ENCODE measurements around the gene POLL.
"Not testable (repeated sequence)": the region's sequence is repeated elsewhere in the genome, so short reads cannot be mapped to it uniquely, and the experiment has no call there.

Gene POLL

DNA sequence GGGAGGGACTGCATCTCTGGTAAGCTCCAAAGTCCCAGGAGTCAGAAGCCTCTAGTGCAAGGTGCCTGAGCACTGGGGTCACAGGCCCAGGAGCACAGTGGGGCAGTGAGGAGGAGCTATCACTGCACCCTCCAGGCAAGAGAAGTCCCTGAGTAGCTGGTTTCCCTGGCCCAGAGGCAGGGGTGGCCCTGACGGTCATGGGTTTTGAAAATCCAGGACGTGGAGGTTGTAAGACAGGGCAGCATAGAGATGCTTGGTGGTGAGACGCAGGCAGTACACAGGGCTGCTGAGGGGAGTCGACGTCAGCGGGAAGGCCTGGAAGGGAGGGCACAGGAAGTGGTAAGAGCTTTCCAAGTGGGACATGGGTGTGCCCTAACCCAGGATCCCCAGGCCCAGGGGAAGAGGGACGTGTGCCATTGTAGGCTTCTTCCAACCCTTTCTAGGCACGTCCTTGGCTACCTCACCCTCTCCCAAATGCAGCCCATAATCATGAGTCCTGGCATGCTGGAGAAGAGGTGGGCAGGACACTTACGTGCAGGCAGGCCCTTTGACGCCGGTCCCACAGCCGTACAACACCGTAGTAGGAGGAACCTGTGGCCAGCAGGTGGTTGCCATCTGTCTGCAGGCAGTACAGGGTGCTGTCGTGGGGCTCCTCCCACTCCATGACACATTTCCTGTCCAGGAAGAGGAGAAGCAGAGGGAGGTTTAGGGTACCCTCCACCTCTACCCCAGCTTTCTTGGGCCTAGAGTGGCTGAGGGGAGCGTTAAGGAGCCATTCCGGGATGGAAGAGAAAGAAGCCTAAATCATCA lies 23.2 kb upstream of the POLL start:
- DNase-seq = no peak

DNA sequence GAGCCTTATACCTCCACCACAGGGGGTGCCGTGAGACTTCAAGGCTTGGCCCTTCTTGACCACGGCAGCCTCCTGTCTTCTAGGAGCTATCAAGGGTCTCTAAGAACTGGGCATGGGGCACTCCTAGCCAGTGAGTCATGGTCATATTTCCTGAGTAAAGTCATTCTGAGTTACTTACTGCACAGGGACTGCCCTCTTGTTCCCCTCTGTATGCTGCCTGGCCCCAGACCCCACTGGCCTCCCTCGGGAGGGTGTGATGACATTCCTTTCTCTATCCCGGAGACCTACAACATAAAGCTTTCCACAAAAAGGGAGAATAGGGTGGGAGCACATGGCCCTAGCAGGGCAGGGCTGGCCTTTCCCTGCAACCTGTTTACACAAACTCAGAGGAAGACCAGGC lies 21.4 kb upstream of the POLL start:
- no peak for DNase-seq

DNA sequence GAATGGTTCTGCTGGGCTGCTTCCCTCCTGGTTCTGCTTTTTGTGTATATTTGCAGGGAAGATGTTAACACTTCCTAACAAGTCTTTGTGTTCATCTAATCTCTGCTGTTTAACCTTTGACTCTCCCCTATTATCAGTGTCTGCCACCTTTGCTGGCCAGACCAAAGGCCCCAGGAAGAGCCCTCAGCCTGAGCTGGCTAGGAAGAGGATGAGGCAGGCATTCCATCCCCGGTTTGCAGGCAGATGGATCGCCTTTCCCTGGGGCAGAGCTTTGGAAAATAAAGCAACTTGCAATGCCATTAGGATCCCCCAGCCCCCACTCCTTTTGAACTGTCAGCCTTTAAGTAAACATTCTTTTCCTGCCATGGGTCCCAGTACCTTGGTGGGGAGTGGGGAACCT lies 19.1 kb upstream of the POLL start:
- DNase-seq = no peak

DNA sequence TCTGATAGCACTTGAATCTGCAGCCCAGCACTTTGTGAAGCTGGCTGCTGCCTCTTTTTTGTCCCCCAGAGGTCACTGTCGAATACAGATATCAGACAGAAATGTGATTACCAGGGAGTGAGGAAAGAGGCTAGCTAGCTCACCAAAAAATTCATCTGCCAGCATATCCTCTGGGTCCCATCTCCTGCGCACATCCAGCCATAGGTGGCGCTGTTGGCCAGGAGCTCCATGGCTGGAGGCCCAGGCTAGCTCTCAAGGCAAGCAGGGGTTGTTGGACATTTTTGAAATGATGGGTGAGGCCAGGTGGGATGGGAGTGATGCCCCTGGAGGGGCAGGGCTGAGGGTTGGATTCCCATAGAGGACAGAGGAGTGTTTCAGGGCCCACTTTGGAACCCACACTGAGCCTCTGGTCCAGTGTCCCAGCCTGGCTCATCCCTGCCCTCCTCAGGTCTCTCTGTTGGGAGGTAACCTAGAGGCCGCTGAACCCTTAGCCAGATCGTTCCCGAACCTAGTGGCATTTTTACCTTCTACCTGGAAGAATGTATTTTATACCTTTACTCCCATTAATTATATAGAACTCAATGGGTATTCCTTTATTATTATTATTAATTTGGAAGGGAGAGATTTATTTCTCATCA lies 14.8 kb upstream of the POLL start:
- DNase-seq = no peak

DNA sequence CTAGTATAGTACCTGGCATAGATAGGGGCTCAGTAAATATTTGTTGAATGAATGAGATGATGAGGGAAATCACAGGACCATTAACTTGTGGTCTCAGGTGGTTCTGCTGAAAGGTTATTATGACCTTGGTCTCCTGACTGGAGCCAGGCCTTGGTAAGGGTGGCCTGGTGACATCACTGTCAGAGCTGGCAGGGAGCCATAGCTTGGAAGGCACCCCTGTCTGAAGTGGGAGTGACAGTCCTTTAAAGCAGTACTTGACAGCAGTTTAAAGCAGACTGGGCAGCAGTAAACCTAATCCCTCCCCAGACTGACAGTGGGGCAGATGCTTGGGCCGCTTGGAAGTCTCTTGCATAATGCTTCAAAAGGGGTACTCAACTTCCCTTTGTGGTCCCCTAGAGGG lies 13.5 kb upstream of the POLL start:
- no peak for DNase-seq

DNA sequence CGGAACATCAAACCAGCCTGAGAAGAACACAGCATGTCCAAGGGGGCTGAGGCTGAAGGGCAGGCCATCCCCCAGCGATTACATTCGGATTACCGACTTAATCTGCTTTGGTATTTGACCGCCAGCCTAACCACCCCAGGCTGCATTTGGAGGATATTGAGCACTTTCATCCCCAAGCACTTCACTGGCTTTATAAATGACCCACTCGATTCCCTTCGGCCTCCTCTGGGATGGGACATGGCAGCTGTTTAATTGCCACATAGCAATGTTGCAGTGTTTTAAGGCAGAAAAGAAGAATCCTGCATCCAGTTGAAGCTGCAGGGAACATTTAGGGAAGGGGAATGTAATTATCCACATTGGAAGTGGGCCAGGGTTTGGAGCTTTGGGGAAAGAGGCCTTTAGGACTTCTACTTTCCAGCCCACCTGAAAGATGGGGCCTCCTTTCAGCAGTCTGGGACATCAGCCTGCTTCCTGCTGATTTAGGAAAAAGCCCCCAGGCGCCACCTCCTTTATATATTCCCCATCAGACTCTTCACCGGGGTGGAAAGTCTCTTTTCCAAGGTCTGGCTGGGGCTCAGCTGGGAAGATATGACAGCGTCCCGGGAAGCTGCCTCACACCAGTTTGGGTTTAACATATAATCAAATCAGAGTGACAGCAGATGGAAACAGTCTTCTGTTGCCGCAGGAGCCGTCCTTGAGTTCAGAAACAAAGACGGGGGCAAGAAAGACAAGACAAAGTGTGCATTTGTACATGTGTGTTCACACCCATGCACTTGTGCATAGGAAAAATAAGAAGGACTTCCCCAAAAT lies 9.2 kb upstream of the POLL start:
- DNase-seq = no peak

DNA sequence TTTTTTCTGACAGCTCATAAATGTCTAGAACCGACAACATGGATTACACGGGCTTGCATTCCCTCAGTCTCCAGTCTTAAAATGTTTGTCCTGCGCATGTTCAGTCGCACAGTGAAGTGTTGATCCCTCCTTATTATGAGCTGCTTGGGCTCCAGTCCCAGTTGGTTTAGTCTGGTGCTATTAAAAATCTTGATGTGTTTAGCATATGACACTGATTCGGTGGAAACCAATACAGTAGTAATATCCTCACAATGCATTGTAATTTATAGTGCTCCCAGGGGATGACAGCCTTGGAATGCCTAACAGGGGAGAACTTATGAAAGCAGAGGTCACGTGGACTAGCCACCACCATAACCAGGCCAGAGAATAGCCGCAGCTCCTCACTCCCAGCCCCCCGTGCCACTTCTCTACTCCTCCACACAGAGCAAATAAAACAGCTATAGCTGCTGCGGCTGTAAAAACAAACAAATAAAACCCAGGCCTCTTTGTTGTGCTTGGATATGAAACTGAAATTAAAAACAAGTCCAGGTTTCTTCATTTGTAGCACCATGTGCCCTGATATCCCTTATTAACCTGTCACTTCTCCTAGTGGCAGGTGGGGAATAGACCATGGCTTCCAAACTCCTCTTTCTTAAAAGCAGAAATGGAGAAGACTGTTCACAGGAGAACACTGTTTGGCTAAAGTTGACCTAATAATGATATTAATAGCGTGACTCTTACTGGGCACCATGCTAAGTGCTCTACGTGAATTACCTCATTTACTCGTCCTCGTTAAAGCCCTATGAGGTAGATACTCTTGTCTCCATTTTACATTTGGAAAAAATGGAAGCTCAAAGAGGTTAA lies 7.8 kb upstream of the POLL start:
- DNase-seq = no peak

DNA sequence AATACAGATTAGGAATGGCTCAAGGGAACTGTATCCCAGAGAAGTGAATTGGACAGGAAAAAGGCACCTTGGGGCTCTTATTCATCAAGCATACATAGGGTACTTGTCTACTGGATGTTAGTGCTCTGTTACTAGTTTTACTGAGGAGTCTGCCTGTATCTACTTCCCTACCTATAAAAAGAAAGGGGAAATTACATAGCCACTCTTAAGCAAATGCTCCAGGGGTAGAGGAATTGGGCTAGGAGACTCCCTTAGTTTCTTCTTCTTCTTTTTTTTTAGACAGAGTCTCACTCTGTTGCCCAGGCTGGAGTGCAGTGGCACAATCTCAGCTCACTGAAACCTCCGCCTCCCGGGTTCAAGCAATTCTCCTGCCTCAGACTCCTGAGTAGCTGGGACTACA lies 5.3 kb upstream of the POLL start:
- DNase-seq = not testable (repeated sequence)

DNA sequence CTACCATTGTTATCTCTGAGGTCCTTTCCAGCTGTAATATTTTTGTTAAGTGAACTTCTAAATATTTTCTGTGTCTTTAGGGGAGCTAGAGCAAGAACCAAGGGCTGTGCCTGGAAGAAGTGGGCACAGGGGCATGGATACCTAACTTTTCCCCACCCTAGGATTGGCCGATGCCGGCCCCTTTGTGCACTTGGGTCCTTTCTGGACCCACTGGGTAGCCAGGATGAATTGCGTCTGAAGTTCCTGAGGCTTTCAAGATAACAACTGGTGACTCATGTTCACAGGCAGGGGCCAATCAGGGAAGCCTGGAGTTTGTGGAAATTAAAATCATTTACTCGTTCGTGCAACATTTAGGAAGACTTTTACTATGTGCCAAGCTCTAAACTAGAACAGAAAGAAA lies 822 bp upstream of the POLL start:
- no peak for DNase-seq

DNA sequence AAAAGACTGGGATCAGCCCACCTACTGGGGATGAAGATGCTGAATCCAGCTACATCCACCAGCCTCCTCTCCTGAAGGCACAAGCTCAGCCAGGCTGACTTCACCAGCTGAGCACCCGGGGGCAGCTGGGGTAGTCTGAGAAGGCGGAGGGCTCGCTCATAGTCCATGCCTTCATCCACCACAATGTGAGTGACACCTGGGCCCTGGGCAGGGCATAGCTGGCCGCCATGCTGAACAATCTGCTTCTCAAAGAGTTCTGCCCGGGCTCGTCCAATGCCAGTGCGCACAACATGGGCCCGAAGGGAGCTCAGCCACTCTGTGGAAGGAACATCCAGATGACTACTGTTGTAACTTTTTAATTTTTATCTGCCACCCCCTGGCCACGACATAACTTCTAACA lies 2.2 kb downstream of the POLL start:
- no peak for DNase-seq

DNA sequence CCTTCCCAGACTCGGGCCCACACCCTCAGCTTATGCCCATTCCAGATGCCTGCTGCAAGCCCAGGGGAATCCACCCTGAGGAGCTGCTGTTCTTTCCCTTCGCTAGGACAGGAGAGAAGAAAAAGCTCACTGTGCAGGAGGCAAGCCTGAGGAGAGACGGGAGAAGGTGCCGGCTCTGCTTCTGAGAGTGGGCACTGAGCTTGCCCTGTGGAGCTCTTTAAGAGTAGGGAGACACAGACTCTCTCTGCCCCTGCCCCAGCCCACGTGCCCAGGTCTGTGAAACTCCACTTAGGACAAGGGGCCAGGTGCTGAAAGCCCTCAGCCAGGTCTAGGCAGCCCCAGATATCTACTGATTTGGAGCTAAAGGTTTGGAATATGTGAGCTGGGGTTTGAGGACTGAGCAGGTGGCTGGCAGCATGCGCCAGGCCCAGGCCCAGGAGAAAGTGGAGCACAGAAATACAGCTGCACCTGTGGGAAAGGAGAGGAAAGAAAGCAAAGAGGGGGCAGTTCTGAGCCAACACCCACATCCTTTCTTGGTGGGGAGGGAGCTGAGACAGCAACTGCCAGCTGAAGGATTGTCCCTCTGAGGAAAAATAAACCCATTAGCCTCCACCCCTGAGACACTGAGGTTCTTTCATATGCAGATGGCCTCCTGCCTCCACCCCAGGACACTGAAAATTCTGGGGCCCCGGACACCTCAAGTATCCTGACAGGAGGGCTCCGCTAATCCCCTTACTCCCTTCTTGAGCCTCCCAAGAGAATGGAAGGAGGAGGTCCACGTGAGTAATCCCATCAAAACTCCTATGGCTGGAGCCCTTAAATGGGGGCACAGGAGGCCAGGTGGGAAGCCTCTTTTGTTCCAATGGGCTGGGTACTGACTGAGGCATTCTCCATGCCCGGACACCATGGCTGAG lies 7.3 kb downstream of the POLL start:
- no peak for DNase-seq

DNA sequence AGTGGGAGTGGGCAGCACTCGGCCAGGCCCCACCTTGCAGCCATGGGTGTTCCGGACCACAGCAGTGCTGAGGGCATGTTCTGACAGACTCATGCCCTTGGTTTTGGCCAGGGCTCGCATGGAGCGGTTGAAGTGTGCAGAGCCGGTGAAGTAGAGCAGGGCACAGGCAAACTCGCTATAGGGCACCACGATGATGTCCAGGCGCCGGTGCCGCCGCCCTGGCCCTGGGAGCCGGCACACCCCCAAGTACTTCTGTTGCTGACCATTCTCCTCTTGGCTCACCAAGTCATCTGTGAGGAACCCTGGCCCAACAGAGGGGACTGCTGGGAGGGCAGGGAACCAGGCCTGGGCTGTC lies 8.6 kb downstream of the POLL start:
- DNase-seq = no peak

DNA sequence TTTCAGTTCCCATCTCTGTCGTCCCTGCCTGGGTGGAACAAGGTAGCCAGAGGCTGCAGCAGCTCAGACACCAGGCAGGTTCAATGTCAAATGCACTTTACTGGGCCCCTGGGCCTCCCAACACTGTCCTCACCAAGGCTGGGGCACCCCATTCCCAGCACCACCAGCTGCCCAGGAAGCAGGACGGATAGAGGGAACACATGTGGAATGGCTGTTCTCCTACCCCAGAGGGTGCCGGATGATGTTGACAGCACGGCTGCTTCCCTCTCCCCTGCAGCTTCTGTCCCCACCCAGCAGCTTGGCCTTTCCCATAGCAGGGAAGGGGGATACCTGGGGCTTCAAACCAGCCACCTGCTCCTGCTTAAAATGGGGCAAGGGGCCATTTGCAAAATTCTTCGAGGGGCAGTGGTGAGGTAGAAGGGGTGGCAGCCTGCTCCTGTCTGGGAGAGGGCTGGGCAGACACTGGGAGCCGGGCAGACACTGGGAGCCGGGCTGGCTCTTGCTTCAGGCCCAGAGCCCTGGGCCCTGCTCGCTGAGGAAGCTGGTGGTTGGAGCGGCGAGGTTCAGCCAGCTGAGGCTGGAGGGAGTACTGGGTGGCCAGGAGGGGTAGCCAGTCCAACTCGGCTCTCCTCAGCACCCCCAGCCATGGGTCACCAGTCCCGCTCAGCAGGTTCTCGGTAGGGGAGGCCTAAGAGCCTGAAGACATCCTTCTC lies 9.1 kb downstream of the POLL start:
- no peak for DNase-seq

DNA sequence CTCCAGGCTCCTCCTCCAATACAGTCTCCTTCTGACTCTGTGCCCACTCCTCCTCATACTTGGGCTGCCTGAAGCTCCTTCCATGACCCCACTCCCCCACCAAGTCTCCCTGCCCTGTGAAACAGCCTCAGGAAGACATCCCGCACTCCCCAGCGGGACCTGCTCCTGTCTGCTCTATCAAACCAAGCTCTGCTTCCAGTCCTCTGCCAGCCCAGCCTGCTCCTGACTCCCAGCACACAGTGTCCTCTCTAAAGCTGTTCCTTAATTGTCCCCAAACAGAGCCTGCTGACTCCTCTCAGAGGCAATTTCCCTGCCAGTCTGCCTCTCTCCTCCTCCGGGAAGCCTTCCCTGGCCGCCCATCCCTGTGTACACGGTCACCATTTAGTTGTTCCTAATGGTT lies 9.9 kb downstream of the POLL start:
- DNase-seq = no peak

DNA sequence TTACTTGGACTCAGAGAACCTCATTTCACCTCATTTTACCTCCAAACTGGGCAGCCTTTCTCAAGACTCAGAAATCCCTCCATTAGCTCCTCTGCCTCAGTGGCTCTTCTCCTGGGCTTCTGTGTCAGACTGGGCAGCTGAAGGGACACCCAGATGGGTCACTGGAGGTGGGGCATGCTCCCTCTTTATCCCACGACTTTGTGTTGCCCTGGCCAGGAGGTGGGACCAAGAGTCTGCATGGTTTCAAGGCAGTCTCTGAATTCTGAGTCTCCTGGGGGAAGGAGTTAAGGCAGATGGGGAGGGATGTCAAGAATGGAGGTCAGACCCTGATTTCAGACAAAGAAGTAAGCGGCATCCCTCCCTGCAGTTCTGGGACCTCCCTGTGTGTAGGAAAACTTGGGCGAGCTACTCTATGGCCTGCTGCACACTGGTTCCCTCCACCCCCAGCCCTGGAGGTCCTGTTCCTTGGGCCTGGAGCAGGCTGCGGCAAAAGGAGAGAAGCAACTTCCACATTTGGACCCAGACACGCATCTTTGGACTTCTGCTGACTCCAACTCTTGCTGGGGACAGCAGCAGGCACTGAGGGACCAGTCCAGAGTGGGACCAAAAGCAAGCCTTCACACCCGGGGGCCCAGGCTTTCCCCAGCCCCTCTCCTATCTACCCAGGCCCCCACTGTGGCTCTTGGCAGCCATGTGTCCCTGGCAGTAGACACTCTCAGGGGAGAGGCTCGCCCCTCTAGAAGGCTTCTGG lies 10.8 kb downstream of the POLL start:
- DNase-seq = no peak

DNA sequence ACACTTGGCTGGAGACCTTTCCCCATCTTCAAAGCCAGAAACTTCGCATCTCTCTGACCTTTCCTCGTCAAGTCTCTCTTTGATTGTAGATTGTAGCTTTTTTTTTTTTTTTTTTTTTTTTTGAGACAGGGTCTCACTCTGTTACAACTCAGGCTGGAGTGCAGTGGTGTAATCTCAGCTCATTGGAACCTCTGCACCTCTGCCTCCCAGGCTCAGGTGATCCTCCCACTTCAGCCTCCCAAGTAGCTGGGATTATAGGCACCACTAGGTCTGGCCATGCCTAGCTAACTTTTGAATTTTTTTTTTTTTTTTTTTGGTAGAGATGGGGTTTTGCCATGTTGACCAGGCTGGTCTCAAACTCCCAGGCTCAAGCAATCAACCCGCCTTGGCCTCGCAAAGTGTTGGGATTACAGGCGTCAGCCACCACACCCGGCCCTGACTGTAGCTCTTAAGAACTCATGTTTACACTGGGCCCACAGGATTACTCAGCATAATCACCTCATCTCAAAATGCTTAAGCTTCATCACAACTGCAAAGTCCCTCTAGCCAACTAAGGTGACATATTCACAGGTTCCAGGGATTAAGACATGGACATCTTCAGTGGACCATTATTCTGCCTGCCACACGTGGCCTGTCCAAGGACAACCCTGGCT lies 11.7 kb downstream of the POLL start:
- no peak for DNase-seq

DNA sequence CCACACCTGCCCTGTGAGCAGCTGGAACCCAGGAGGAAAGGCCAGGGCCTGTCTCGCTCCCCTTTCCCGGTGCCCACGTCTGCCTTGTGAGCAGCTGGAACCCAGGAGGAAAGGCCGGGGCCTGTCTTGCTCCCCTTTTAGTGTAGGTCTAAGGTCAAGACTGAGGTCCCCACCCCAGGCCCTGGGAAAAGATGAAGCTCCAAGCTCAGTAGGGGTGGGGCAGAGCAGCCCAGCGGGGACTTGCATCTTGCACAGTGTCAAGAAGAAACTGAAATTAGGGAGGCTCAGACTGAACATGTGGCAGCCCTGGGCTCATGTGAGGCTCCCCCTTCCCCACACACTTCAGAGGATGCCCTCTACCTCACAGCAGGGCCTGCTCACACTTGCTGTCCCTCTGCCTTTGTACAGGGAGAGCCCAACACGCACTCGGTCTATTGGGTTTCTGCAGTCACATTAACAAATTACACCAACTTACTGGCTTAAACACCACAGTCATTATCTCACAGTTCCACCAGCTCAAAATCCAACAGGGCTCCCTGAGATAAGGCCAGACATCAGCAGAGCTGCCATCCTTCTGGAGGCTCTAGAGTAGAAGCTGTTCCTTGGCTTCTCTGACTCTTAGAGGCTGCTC lies 12.4 kb downstream of the POLL start:
- DNase-seq = no peak

DNA sequence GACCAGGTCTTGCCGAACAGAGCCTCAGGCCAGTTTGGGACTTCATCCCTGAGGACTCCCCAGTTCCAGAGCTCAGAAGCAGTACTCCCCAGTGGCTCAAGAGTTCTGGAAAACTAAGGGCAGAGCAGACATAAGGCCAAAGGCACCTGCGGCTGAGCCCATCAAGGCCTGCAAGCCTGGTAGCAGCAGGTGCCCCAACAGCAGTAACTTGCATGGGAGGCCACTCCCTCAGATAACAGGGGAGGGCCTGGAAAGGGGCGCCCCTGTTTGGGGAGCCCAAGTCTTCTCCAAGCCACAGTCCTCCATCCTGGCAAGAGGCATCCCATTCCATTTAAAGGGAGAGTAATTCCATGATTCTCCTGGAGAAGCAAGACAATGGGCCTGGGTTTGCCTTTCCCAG lies 13.0 kb downstream of the POLL start:
- DNase-seq = no peak
